Astrocyte (in vitro differentiated cells and primary cell): Measurements from ENCODE around the gene N4BP3. TPM values are rescaled to one million over a fixed set of nuclear protein-coding genes. Genes with fewer than 3 reads are reported as not detected.

Experiments used
- DNase-seq: peaks from one replicate; pipeline ENCODE4 v3.0.0-alpha.2; 2010; ENCODE audit warnings: low read depth
- FAIRE-seq: peaks from 2 replicates; lab custom pipeline; 2011; peaks lifted over from hg19 to GRCh38; lab: Jason Lieb, UNC
- H2AFZ ChIP-seq: 2 replicates; pipeline ENCODE4 v1.6.0; 2012; ENCODE audit warnings: low read depth, low read length, inconsistent platforms
- H3K27ac ChIP-seq: 2 replicates; pipeline ENCODE4 v1.5.1; 2011; ENCODE audit warnings: low read depth, low read length, inconsistent platforms
- H3K27me3 ChIP-seq: 2 replicates; pipeline ENCODE4 v1.6.0; 2011; ENCODE audit warnings: low read length, inconsistent platforms; ENCODE audit not compliant: insufficient read depth
- H3K36me3 ChIP-seq: 2 replicates; pipeline ENCODE4 v1.5.1; 2011; ENCODE audit warnings: low read length, inconsistent platforms; ENCODE audit not compliant: insufficient read depth
- H3K4me1 ChIP-seq: 2 replicates; pipeline ENCODE4 v1.5.1; 2011; ENCODE audit warnings: low read length, inconsistent platforms; ENCODE audit not compliant: insufficient read depth
- H3K4me2 ChIP-seq: 2 replicates; pipeline ENCODE4 v1.6.0; 2012; ENCODE audit warnings: low read length, inconsistent platforms
- H3K4me3 ChIP-seq: 2 replicates; pipeline ENCODE4 v1.5.1; 2011; ENCODE audit warnings: low read depth, mild to moderate bottlenecking, low read length, inconsistent platforms; ENCODE audit not compliant: insufficient read depth
- H3K79me2 ChIP-seq: 2 replicates; pipeline ENCODE4 v1.6.0; 2012; ENCODE audit warnings: mild to moderate bottlenecking, low read length, inconsistent platforms; ENCODE audit not compliant: insufficient read depth
- H3K9ac ChIP-seq: 2 replicates; pipeline ENCODE4 v1.6.0; 2012; ENCODE audit warnings: mild to moderate bottlenecking, low read length, inconsistent platforms
- H3K9me3 ChIP-seq: 2 replicates; pipeline ENCODE4 v1.5.1; 2012; ENCODE audit warnings: low read depth, mild to moderate bottlenecking, low read length, inconsistent platforms; ENCODE audit not compliant: insufficient read depth
- H4K20me1 ChIP-seq: 2 replicates; pipeline ENCODE4 v1.6.0; 2012; ENCODE audit warnings: low read length, inconsistent platforms; ENCODE audit not compliant: insufficient read depth
- H3K27ac Mint-ChIP-seq: one replicate; pipeline ENCODE4 v1.8.0; 2021; ENCODE audit warnings: mild to moderate bottlenecking, mixed read lengths; ENCODE audit not compliant: unreplicated experiment
- H3K27me3 Mint-ChIP-seq: one replicate; pipeline ENCODE4 v1.8.0; 2021; ENCODE audit warnings: low read depth, mixed read lengths; ENCODE audit not compliant: unreplicated experiment
- H3K36me3 Mint-ChIP-seq: one replicate; pipeline ENCODE4 v1.8.0; 2021; ENCODE audit warnings: low read depth, mixed read lengths; ENCODE audit not compliant: unreplicated experiment
- H3K4me1 Mint-ChIP-seq: one replicate; pipeline ENCODE4 v1.8.0; 2021; ENCODE audit warnings: low read depth, mixed read lengths; ENCODE audit not compliant: unreplicated experiment
- H3K4me3 Mint-ChIP-seq: one replicate; pipeline ENCODE4 v1.8.0; 2021; ENCODE audit warnings: mild to moderate bottlenecking, moderate library complexity, mixed read lengths; ENCODE audit not compliant: unreplicated experiment
- H3K9me3 Mint-ChIP-seq: one replicate; pipeline ENCODE4 v1.8.0; 2021; ENCODE audit warnings: mild to moderate bottlenecking, mixed read lengths; ENCODE audit not compliant: unreplicated experiment
- CTCF ChIP-seq: IDR thresholded peaks from 2 replicates; pipeline ENCODE4 v1.5.1; 2011; ENCODE audit warnings: low read depth, mild to moderate bottlenecking, inconsistent platforms, low read length, moderate library complexity; ENCODE audit not compliant: insufficient read depth
- EZH2 ChIP-seq: IDR thresholded peaks from 2 replicates; pipeline ENCODE4 v1.6.1; 2012; ENCODE audit warnings: mild to moderate bottlenecking, low read length, inconsistent platforms; ENCODE audit not compliant: insufficient read depth
- total RNA-seq: library from RNA; stranded (reverse); gene quantifications from 2 replicates; pipeline ENCODE4 v1.2.1, GENCODE V29; 2021

Gene N4BP3
- total RNA-seq, 1 donor from 2014 or later, result 1.3 TPM

GRCh38 chr5:178111925-178112324, 1.4 kb upstream of the N4BP3 start:
- no peak overlapping the region for H2AFZ ChIP-seq
- H3K36me3 Mint-ChIP-seq, result no peaks in the 10 kb centered on the region
- no peaks in the 10 kb centered on the region for H3K9me3 ChIP-seq
- no peaks in the 10 kb centered on the region for H3K9me3 Mint-ChIP-seq
- H3K27ac ChIP-seq, result no peak overlapping the region
- H3K27ac Mint-ChIP-seq, result no peak overlapping the region
- H3K9ac ChIP-seq, result no peak overlapping the region
- H3K36me3 ChIP-seq, result no peaks in the 10 kb centered on the region
- H3K4me2 ChIP-seq, result no peak overlapping the region
- TF ChIP-seq CTCF, result no peak
- FAIRE-seq (no peak), DNase-seq (no peak)
- H4K20me1 ChIP-seq, result peaks cover 6% of the 10 kb centered on the region
- peaks cover 32% of the 10 kb centered on the region for H3K27me3 Mint-ChIP-seq
- peaks cover 8% of the 10 kb centered on the region for H3K4me1 Mint-ChIP-seq
- peaks cover 5% of the 10 kb centered on the region for H3K4me1 ChIP-seq
- no peak overlapping the region for H3K4me3 Mint-ChIP-seq
- H3K27me3 ChIP-seq, result peaks cover 30% of the 10 kb centered on the region
- H3K79me2 ChIP-seq, result no peaks in the 10 kb centered on the region
- H3K4me3 ChIP-seq, result no peak overlapping the region

- Mint-ChIP-seq H3K9me3 (no peaks in the 10 kb centered on the region), H3K27me3 (peaks cover 34% of the 10 kb centered on the region), H3K4me1 (peaks cover 8% of the 10 kb centered on the region), H3K27ac (no peak overlapping the region), H3K4me3 (peak overlapping the region; percentile 88), H3K36me3 (no peaks in the 10 kb centered on the region)
- no peak for TF ChIP-seq CTCF
- no peak for TF ChIP-seq EZH2
- no peaks in the 10 kb centered on the region for H3K79me2 ChIP-seq
- no peak overlapping the region for H3K4me3 ChIP-seq
- no peaks in the 10 kb centered on the region for H3K36me3 ChIP-seq
- no peak for FAIRE-seq
- H3K27ac ChIP-seq, result no peak overlapping the region
- H3K9me3 ChIP-seq, result no peaks in the 10 kb centered on the region
- H3K27me3 ChIP-seq, result peaks cover 36% of the 10 kb centered on the region
- no peak for DNase-seq
- no peak overlapping the region for H2AFZ ChIP-seq
- peaks cover 5% of the 10 kb centered on the region for H3K4me1 ChIP-seq
- no peak overlapping the region for H3K9ac ChIP-seq
- H4K20me1 ChIP-seq, result peaks cover 6% of the 10 kb centered on the region
- H3K4me2 ChIP-seq, result peak overlapping the region; percentile 77
Measured at GRCh38 chr5:178112545-178112944, 787 bp upstream of the N4BP3 start.

GRCh38 chr5:178113841-178114324, 551 bp downstream of the N4BP3 start:
- Histone ChIP-seq H3K4me3 (peak overlapping the region; percentile 37), H2AFZ (no peak overlapping the region), H3K9me3 (no peaks in the 10 kb centered on the region), H4K20me1 (peaks cover 6% of the 10 kb centered on the region), H3K27ac (no peak overlapping the region), H3K27me3 (peaks cover 36% of the 10 kb centered on the region), H3K4me2 (peak overlapping the region; percentile 77), H3K4me1 (peaks cover 5% of the 10 kb centered on the region), H3K79me2 (no peaks in the 10 kb centered on the region), H3K9ac (no peak overlapping the region), H3K36me3 (no peaks in the 10 kb centered on the region)
- Mint-ChIP-seq H3K9me3 (no peaks in the 10 kb centered on the region), H3K4me1 (peaks cover 8% of the 10 kb centered on the region), H3K36me3 (no peaks in the 10 kb centered on the region), H3K27ac (peak overlapping the region; percentile 75), H3K27me3 (peaks cover 26% of the 10 kb centered on the region), H3K4me3 (peak overlapping the region; percentile 86)
- FAIRE-seq (no peak), DNase-seq (no peak)
- no peak for TF ChIP-seq CTCF
